Adipose tissue (tissue), 3 donors: Measurements from ENCODE around the gene ATXN1. TPM values are rescaled to one million over a fixed set of nuclear protein-coding genes. Genes with fewer than 3 reads are reported as not detected.
"Not testable (repeated sequence)": the region's sequence is repeated elsewhere in the genome, so short reads cannot be mapped to it uniquely, and the experiment has no call there.

ENCODE experiments used
- H3K27ac ChIP-seq: one replicate; pipeline ENCODE4 v1.5.1; 2013; ENCODE audit warnings: low read depth, low read length
- WGBS, 3 donors: extraction: QIAGEN DNeasy Blood & Tissue Kit; methylation state at CpG; one replicate each; pipeline ENCODE4 v1.1.7; 2013; 5-methylcytosine and 5-hydroxymethylcytosine counted together
- polyA plus RNA-seq, 3 donors: library from polyadenylated mRNA; stranded (reverse); fragments of 200-250 nt; gene quantifications; one replicate each; pipeline ENCODE4 v1.2.3, GENCODE V29; 2013
- donor health status: healthy with polysubstance abuse.
- donor health status: Bipolar disorder and iron deficiency.
- donor health status: healthy.

Gene ATXN1
- polyA plus RNA-seq, 3 donors = 2.6 to 7.2 (median 6.8) TPM

GRCh38 chr6:16473184-16473907 is 287.9 kb downstream of the ATXN1 start:
- no peak overlapping the region for H3K27ac ChIP-seq
- WGBS, 3 donors = 86 to 95% (median 93%) methylated on average over 10 of the region's 10 CpGs

- WGBS, 3 donors = 26 to 84% (median 80%) methylated on average over 3 of the region's 3 CpGs
- H3K27ac ChIP-seq = no peak overlapping the region
Measured at GRCh38 chr6:16472349-16473069, 288.8 kb downstream of the ATXN1 start.

GRCh38 chr6:16471910-16472297 is 289.4 kb downstream of the ATXN1 start:
- H3K27ac ChIP-seq = no peak overlapping the region
- WGBS, 3 donors = 76 to 96% (median 94%) methylated on average over 3 of the region's 3 CpGs

- no peak overlapping the region for H3K27ac ChIP-seq
- 80 to 86% (median 83%) methylated on average over 8 of the region's 8 CpGs for WGBS, 3 donors
Measured at GRCh38 chr6:16471222-16471909, 289.9 kb downstream of the ATXN1 start.

- 71 to 84% (median 82%) methylated on average over 2 of the region's 2 CpGs for WGBS, 3 donors
- no peak overlapping the region for H3K27ac ChIP-seq
Measured at GRCh38 chr6:16470502-16471221, 290.6 kb downstream of the ATXN1 start.

- 97 to 98% (median 98%) methylated on average over 1 of the region's 1 CpG for WGBS, 3 donors
Measured at GRCh38 chr6:16468991-16469615, 292.2 kb downstream of the ATXN1 start.

GRCh38 chr6:16466800-16467553 is 294.3 kb downstream of the ATXN1 start:
- no peak overlapping the region for H3K27ac ChIP-seq
- 88 to 92% (median 91%) methylated on average over 13 of the region's 13 CpGs for WGBS, 3 donors

More at GRCh38 chr6:16468991-16469615, 292.2 kb downstream of the ATXN1 start:
- no peak overlapping the region for H3K27ac ChIP-seq

- H3K27ac ChIP-seq = no peak overlapping the region
- 92 to 96% (median 93%) methylated on average over 3 of the region's 3 CpGs for WGBS, 3 donors
Measured at GRCh38 chr6:16464045-16464444, 297.2 kb downstream of the ATXN1 start.

GRCh38 chr6:16463246-16463645 is 298.0 kb downstream of the ATXN1 start:
- WGBS, 3 donors = 95 to 97% (median 96%) methylated on average over 4 of the region's 4 CpGs
- H3K27ac ChIP-seq = not testable (repeated sequence)

GRCh38 chr6:16461491-16461890 is 299.8 kb downstream of the ATXN1 start:
- WGBS, 3 donors = 57 to 77% (median 63%) methylated on average over 6 of the region's 6 CpGs
- no peak overlapping the region for H3K27ac ChIP-seq

GRCh38 chr6:16459472-16459871 is 301.8 kb downstream of the ATXN1 start:
- WGBS, 3 donors = 87 to 93% (median 90%) methylated on average over 5 of the region's 5 CpGs

GRCh38 chr6:16452348-16452747 is 308.9 kb downstream of the ATXN1 start:
- no peak overlapping the region for H3K27ac ChIP-seq
- WGBS, 3 donors = 90 to 99% (median 94%) methylated on average over 2 of the region's 2 CpGs

More at GRCh38 chr6:16459472-16459871, 301.8 kb downstream of the ATXN1 start:
- H3K27ac ChIP-seq = not testable (repeated sequence)

- H3K27ac ChIP-seq = no peak overlapping the region
- 95 to 98% (median 95%) methylated on average over 7 of the region's 7 CpGs for WGBS, 3 donors
Measured at GRCh38 chr6:16450821-16451220, 310.4 kb downstream of the ATXN1 start.

- 57 to 86% (median 80%) methylated on average over 3 of the region's 3 CpGs for WGBS, 3 donors
- no peak overlapping the region for H3K27ac ChIP-seq
Measured at GRCh38 chr6:16450285-16450684, 311.0 kb downstream of the ATXN1 start.

- no peak overlapping the region for H3K27ac ChIP-seq
- 58 to 72% (median 61%) methylated on average over 2 of the region's 2 CpGs for WGBS, 3 donors
Measured at GRCh38 chr6:16446273-16446672, 315.0 kb downstream of the ATXN1 start.

- H3K27ac ChIP-seq = no peak overlapping the region
- 88 to 96% (median 90%) methylated on average over 3 of the region's 3 CpGs for WGBS, 3 donors
Measured at GRCh38 chr6:16442031-16442430, 319.2 kb downstream of the ATXN1 start.

GRCh38 chr6:16441262-16441661 is 320.0 kb downstream of the ATXN1 start:
- H3K27ac ChIP-seq = no peak overlapping the region
- 94 to 99% (median 97%) methylated on average over 2 of the region's 2 CpGs for WGBS, 3 donors
